Transverse colon (tissue), 4 donors: ENCODE data around the gene LARP7. TPM values are rescaled to one million over a fixed set of nuclear protein-coding genes. Genes with fewer than 3 reads are reported as not detected.

Experiments
- DNase-seq: peaks from one replicate; pipeline ENCODE4 v3.0.0-alpha.2; 2019
- H3K27ac ChIP-seq, 4 donors: fragments of 200-600 bp; sonication (generic); 2 replicates each; pipeline ENCODE4 v1.5.1; 2016 to 2018; ENCODE audit warnings: inconsistent platforms in 4 of 4
- H3K27me3 ChIP-seq: fragments of 200-600 bp; sonication (generic); 2 replicates; pipeline ENCODE4 v1.5.1; 2017; ENCODE audit warnings: inconsistent platforms
- H3K36me3 ChIP-seq, 4 donors: fragments of 200-600 bp; sonication (generic); 2 replicates each; pipeline ENCODE4 v1.5.1; 2017 to 2019; ENCODE audit warnings: inconsistent platforms in 4 of 4
- H3K4me1 ChIP-seq, 4 donors: fragments of 200-600 bp; sonication (generic); 2 replicates each; pipeline ENCODE4 v1.5.1; 2017 to 2020; ENCODE audit warnings: inconsistent platforms in 4 of 4
- H3K4me3 ChIP-seq, 4 donors: fragments of 200-600 bp; sonication (generic); 1 replicate in 1 of 4; 2 replicates in 3 of 4; pipeline versions ENCODE4 v1.5.1 to v1.6.1; 2017 to 2019; ENCODE audit warnings: inconsistent platforms in 4 of 4
- H3K9me3 ChIP-seq, 2 donors: fragments of 200-600 bp; sonication (generic); 2 replicates each; pipeline ENCODE4 v1.5.1; 2017 to 2019; ENCODE audit warnings: inconsistent platforms in 2 of 2
- CTCF ChIP-seq, 5 experiments: fragments of 200-600 bp in 3 of 5; fragments of 450-650 bp in 2 of 5; sonication (generic) in 3 of 5; IDR thresholded peaks; 1 replicate in 2 of 5; 2 replicates in 3 of 5; pipeline ENCODE4 v1.5.1; 2016 to 2017; ENCODE audit warnings: antibody characterized with exemption in 5 of 5, inconsistent platforms in 3 of 5, mild to moderate bottlenecking in 2 of 5, moderate library complexity in 1 of 5
- EP300 ChIP-seq: sonication (generic); formaldehyde crosslinking; IDR thresholded peaks from one replicate; pipeline ENCODE4 v1.6.1; 2017; ENCODE audit warnings: antibody characterized with exemption, low read depth
- POLR2A ChIP-seq: fragments of 450-650 bp; IDR thresholded peaks from one replicate; pipeline ENCODE4 v1.6.1; 2016; ENCODE audit warnings: antibody characterized with exemption, mild to moderate bottlenecking, moderate library complexity
- POLR2AphosphoS5 ChIP-seq, 3 donors: sonication (generic); formaldehyde crosslinking; IDR thresholded peaks; one replicate each; pipeline ENCODE4 v1.6.1; 2016; ENCODE audit warnings: antibody characterized with exemption in 3 of 3
- WGBS, 2 donors: methylation state at CpG; one replicate each; pipeline ENCODE4 v1.1.5; 2018; ENCODE audit warnings: low coverage in 1 of 2; 5-methylcytosine and 5-hydroxymethylcytosine counted together
- in situ Hi-C, 4 donors: fragments of 200-750 bp; cut with MboI; loops; one replicate each; pipeline versions ENCODE4 v1.15.0 to v1.15.1; 2017; ENCODE audit warnings: low sequenced_read_pairs in 3 of 4, low pct_ligation_motif_present in 1 of 4, low pct_unique_long_range_greater_than_20kb in 1 of 4
- intact Hi-C: fragments of 100-400 bp; cut with DNase I; formaldehyde crosslinking; loops from one replicate; pipeline ENCODE4 v1.15.1; 2023; ENCODE audit warnings: low total_unique reads
- total RNA-seq, 4 donors: library from RNA; depleted of rRNA; stranded (reverse); fragments of >200 nt; gene quantifications; one replicate each; pipeline ENCODE4 v1.1.0, GENCODE V29; 2016

The LARP7 gene
- total RNA-seq, 4 donors from 2014 or later: 33.3 to 75.4 (median 47.6) TPM

GRCh38 chr4:112673076-112673475 lies 36.1 kb downstream of the LARP7 start:
- Histone ChIP-seq H3K4me3 (no peak overlapping the region), H3K27me3 (no peaks in the 10 kb centered on the region), H3K9me3 (no peaks in the 10 kb centered on the region), H3K4me1 (no peaks in the 10 kb centered on the region), H3K27ac (no peak overlapping the region), H3K36me3 (no peaks in the 10 kb centered on the region)
- TF ChIP-seq POLR2A (no peak), EP300 (no peak), CTCF (IDR thresholded peaks at IDR 0.05) (no peak), POLR2AphosphoS5 (IDR thresholded peaks at IDR 0.05) (no peak)
- intact Hi-C loops: no loop called here
- in situ Hi-C loops: no loop called here
- DNase-seq: no peak

DNA sequence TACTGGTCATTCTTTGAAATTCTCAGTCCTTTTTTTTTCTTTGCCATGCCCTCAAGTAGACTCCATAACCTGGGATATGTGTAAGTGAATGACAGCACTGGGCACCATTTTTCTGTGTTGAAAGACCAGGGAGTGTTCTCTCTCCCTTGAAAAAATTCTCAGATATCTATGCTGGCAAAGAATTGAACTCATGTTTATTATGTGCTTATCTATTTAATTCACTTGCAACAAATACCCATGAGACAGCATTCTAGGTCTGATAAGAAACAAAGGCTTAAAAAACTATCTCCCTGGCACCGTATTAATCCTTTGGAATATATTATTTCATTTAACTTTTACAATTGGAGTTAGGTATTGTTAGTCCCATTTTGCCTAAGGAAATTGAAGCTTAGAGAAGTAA lies 36.7 kb downstream of the LARP7 start:
- Histone ChIP-seq H3K4me3 (no peak overlapping the region), H3K9me3 (no peaks in the 10 kb centered on the region), H3K27me3 (no peaks in the 10 kb centered on the region), H3K36me3 (no peaks in the 10 kb centered on the region), H3K27ac (no peak overlapping the region), H3K4me1 (no peaks in the 10 kb centered on the region)
- intact Hi-C loops: no loop called here
- 50 to 57% methylated on average over 1 of the region's 1 CpG for whole genome bisulfite sequencing, 2 donors
- no peak for TF ChIP-seq CTCF (IDR thresholded peaks at IDR 0.05)
- TF ChIP-seq POLR2A: no peak
- no peak for TF ChIP-seq EP300
- TF ChIP-seq POLR2AphosphoS5 (IDR thresholded peaks at IDR 0.05): no peak
- DNase-seq: no peak
- in situ Hi-C loops: no loop called here

GRCh38 chr4:112674376-112674775 lies 37.4 kb downstream of the LARP7 start:
- Histone ChIP-seq H3K4me1 (no peaks in the 10 kb centered on the region), H3K4me3 (no peak overlapping the region), H3K27ac (no peak overlapping the region), H3K27me3 (no peaks in the 10 kb centered on the region), H3K36me3 (no peaks in the 10 kb centered on the region), H3K9me3 (no peaks in the 10 kb centered on the region)
- no peak for TF ChIP-seq POLR2AphosphoS5 (IDR thresholded peaks at IDR 0.05)
- TF ChIP-seq CTCF (IDR thresholded peaks at IDR 0.05): no peak
- no peak for TF ChIP-seq POLR2A
- no peak for TF ChIP-seq EP300
- DNase-seq: no peak
- 25 to 42% methylated on average over 1 of the region's 1 CpG for WGBS, 2 donors
- intact Hi-C loops (no loop called here), in situ Hi-C loops (no loop called here)

GRCh38 chr4:112677519-112678091 lies 40.7 kb downstream of the LARP7 start:
- TF ChIP-seq EP300 (no peak), POLR2AphosphoS5 (IDR thresholded peaks at IDR 0.05) (no peak), POLR2A (no peak), CTCF (IDR thresholded peaks at IDR 0.05) (no peak)
- Histone ChIP-seq H3K9me3 (no peaks in the 10 kb centered on the region), H3K36me3 (no peaks in the 10 kb centered on the region), H3K4me3 (no peak overlapping the region), H3K27me3 (no peaks in the 10 kb centered on the region), H3K4me1 (no peaks in the 10 kb centered on the region), H3K27ac (no peak overlapping the region)
- intact Hi-C loops: no loop called here
- 69 to 79% methylated on average over 2 of the region's 2 CpGs for WGBS, 2 donors
- in situ Hi-C loops: no loop called here
- no peak for DNase-seq
